H1 (cell line): ENCODE data around the gene DOHH.

ENCODE experiments used
- MAFK ChIP-seq: IDR thresholded peaks from 2 replicates; pipeline ENCODE4 v1.6.1; 2012; ENCODE audit warnings: low read depth, mild to moderate bottlenecking, improper control_type of control experiment, low read length
- SUZ12 ChIP-seq: fragments of 200-600 bp; sonication (generic); IDR thresholded peaks from 2 replicates; pipeline ENCODE4 v1.6.1; 2012; ENCODE audit warnings: mild to moderate bottlenecking, inconsistent platforms, low read length, moderate library complexity, mixed read lengths

DNA sequence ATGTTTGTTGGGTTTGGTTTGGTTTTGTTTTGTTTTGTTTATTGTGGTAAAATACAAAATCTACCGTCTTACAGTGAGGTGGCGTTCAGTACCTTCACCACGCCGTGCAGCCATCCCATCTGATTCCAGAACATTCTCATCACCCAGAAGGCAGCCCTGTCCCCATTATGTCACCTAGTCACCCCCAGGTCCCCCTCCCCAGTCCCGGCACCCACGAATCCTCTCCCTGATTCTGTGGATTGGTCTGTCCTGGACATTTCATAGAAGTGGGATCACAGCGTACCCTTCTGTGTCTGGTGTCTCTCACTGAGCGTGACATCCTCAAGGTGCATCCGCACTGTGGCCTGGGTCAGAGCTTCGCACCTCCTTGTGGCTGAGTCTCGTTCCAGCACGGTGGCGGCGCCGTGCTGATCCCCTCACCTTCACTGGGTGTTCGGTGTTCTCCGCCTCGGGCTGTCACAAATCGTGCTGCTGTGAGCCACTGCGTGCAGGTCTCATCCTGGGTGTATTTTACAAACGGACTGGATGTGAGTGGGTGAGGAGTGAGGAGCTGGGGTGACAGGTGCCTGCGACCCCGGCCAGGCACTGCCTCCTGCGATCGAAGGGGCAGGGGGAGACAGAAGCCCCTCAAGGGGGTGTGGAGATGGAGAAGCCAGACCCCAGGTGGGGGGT lies 37.9 kb upstream of the DOHH start:
- TF ChIP-seq SUZ12 = no peak
- TF ChIP-seq MAFK = no peak
